IMR-90 (cell line): ENCODE measurements around the gene DENND1A. TPM values are rescaled to one million over a fixed set of nuclear protein-coding genes. Genes with fewer than 3 reads are reported as not detected.

Source experiments
- ATAC-seq: fragments of 200-7000 bp; cut with Tn5 transposase; 2 replicates; pipeline ENCODE4 v1.9.1; 2020; ENCODE audit warnings: low read depth, mild to moderate bottlenecking, moderate library complexity
- BruUV-seq: library from RNA; stranded (reverse); fragments of 400-500 nt; replicated peaks from 2 replicates; lab custom pipeline; 2021; lab: Mats Ljungman, UMichigan
- CTCF ChIA-PET: fragments of 300-600 bp; formaldehyde crosslinking; extraction: SDS; loops from one replicate; lab custom pipeline; 2021; ENCODE audit warnings: antibody characterized with exemption; lab: Yijun Ruan, JAX
- POLR2A ChIA-PET: fragments of 300-600 bp; sonication (Branson Sonifier 250); formaldehyde crosslinking; loops from one replicate; lab custom pipeline; 2022; ENCODE audit warnings: antibody characterized with exemption; ENCODE audit not compliant: unreplicated experiment; lab: Charles Lee
- DNase-seq: peaks from one replicate; pipeline ENCODE4 v3.0.0; 2013
- H2AFZ ChIP-seq: replicated peaks from 2 replicates; pipeline ENCODE3; 2013; ENCODE audit warnings: low read length, mild to moderate bottlenecking; ENCODE audit not compliant: poor library complexity
- H2AK5ac ChIP-seq: 2 replicates; pipeline ENCODE4 v1.6.1; 2013; ENCODE audit warnings: low read depth, low read length, inconsistent platforms
- H2AK9ac ChIP-seq: replicated peaks from 2 replicates; pipeline ENCODE3; 2013; ENCODE audit warnings: mild to moderate bottlenecking, low read depth, low read length, moderate library complexity; ENCODE audit not compliant: poor library complexity
- H2BK120ac ChIP-seq: 2 replicates; pipeline ENCODE4 v1.6.1; 2013; ENCODE audit warnings: low read depth, low read length, inconsistent platforms
- H2BK15ac ChIP-seq: 3 replicates; pipeline ENCODE4 v1.6.1; 2013; ENCODE audit warnings: low read depth, low read length, inconsistent platforms
- H2BK20ac ChIP-seq: 2 replicates; pipeline ENCODE4 v1.6.1; 2013; ENCODE audit warnings: low read depth, mild to moderate bottlenecking, inconsistent platforms, low read length, moderate library complexity
- H2BK5ac ChIP-seq: 2 replicates; pipeline ENCODE4 v1.6.1; 2013; ENCODE audit warnings: mild to moderate bottlenecking, low read depth, low read length, inconsistent platforms; ENCODE audit not compliant: poor library complexity, severe bottlenecking
- H3K14ac ChIP-seq: replicated peaks from 2 replicates; pipeline ENCODE4 v1.6.1; 2013; ENCODE audit warnings: low read depth, low read length, inconsistent platforms
- H3K18ac ChIP-seq: 2 replicates; pipeline ENCODE4 v1.6.1; 2013; ENCODE audit warnings: low read depth, low read length, control low read depth
- H3K23ac ChIP-seq: 2 replicates; pipeline ENCODE4 v1.6.1; 2013; ENCODE audit warnings: low read depth, low read length, inconsistent platforms
- H3K27ac ChIP-seq: 2 replicates; pipeline ENCODE4 v1.5.1; 2013; ENCODE audit warnings: mild to moderate bottlenecking, control low read depth, low read length; ENCODE audit not compliant: insufficient read depth
- H3K27me3 ChIP-seq: 2 replicates; pipeline ENCODE4 v1.6.1; 2013; ENCODE audit warnings: low read length; ENCODE audit not compliant: control insufficient read depth, insufficient read depth
- H3K36me3 ChIP-seq: 2 replicates; pipeline ENCODE4 v1.6.1; 2013; ENCODE audit warnings: low read length, mixed read lengths; ENCODE audit not compliant: control insufficient read depth, insufficient read depth
- H3K4ac ChIP-seq: 2 replicates; pipeline ENCODE4 v1.6.1; 2013; ENCODE audit warnings: low read depth, low read length, inconsistent platforms
- H3K4me1 ChIP-seq: 2 replicates; pipeline ENCODE4 v1.6.1; 2013; ENCODE audit warnings: low read length, mixed read lengths; ENCODE audit not compliant: control insufficient read depth, insufficient read depth
- H3K4me2 ChIP-seq: 2 replicates; pipeline ENCODE4 v1.6.1; 2013; ENCODE audit warnings: low read depth, mild to moderate bottlenecking, control low read depth, low read length, moderate library complexity
- H3K4me3 ChIP-seq: 2 replicates; pipeline ENCODE4 v1.5.1; 2013; ENCODE audit warnings: low read depth, mild to moderate bottlenecking, control low read depth, low read length, moderate library complexity; ENCODE audit not compliant: insufficient read depth
- H3K56ac ChIP-seq: 2 replicates; pipeline ENCODE4 v1.6.1; 2013; ENCODE audit warnings: low read length, inconsistent platforms; ENCODE audit not compliant: insufficient read depth; ENCODE audit errors: extremely low read depth
- H3K79me1 ChIP-seq, 2 experiments: 2 replicates each; pipeline ENCODE4 v1.6.1; 2013; ENCODE audit warnings: low read length in 2 of 2, inconsistent platforms in 1 of 2, low read depth in 1 of 2
- H3K9ac ChIP-seq: 2 replicates; pipeline ENCODE4 v1.6.1; 2013; ENCODE audit warnings: low read depth, low read length, control low read depth
- H3K9me1 ChIP-seq: 2 replicates; pipeline ENCODE4 v1.6.1; 2013; ENCODE audit warnings: low read length, inconsistent platforms; ENCODE audit not compliant: insufficient read depth
- H3K9me3 ChIP-seq: 2 replicates; pipeline ENCODE4 v1.6.1; 2013; ENCODE audit warnings: low read length; ENCODE audit not compliant: control insufficient read depth, insufficient read depth
- H4K20me1 ChIP-seq: 2 replicates; pipeline ENCODE4 v1.6.1; 2013; ENCODE audit warnings: low read length, inconsistent platforms; ENCODE audit not compliant: insufficient read depth
- H4K5ac ChIP-seq: 2 replicates; pipeline ENCODE4 v1.6.1; 2013; ENCODE audit warnings: mild to moderate bottlenecking, low read depth, low read length, control low read depth
- H4K8ac ChIP-seq, 2 experiments: 2 replicates each; pipeline ENCODE4 v1.6.1; 2013; ENCODE audit warnings: low read depth in 2 of 2, low read length in 2 of 2, control low read depth in 1 of 2, inconsistent platforms in 1 of 2
- H4K91ac ChIP-seq: 2 replicates; pipeline ENCODE4 v1.6.1; 2013; ENCODE audit warnings: low read depth, low read length, inconsistent platforms; ENCODE audit not compliant: insufficient read depth
- FOS ChIP-seq: fragments of 150-350 bp; IDR thresholded peaks from 2 replicates; pipeline ENCODE4 v1.6.1; 2016; ENCODE audit warnings: low read depth, low read length
- MXI1 ChIP-seq: IDR thresholded peaks from 2 replicates; pipeline ENCODE4 v1.6.1; 2012; ENCODE audit warnings: low read depth, mild to moderate bottlenecking, low read length, moderate library complexity, borderline replicate concordance
- POLR2A ChIP-seq: IDR thresholded peaks from 2 replicates; pipeline ENCODE4 v1.6.1; 2012; ENCODE audit warnings: mild to moderate bottlenecking, low read depth, low read length
- RCOR1 ChIP-seq: IDR thresholded peaks from 2 replicates; pipeline ENCODE4 v1.6.1; 2012; ENCODE audit warnings: mild to moderate bottlenecking, low read length, improper control_type of control experiment; ENCODE audit not compliant: insufficient replicate concordance
- WGBS, 2 experiments: methylation state at CpG; one replicate each; pipeline versions ENCODE4 v1.1.5 to v1.1.7; 2013; ENCODE audit warnings: missing lambda C conversion rate in 2 of 2; ENCODE audit not compliant: insufficient read length in 1 of 2; ENCODE audit errors: extremely low coverage in 2 of 2; 5-methylcytosine and 5-hydroxymethylcytosine counted together
- dilution Hi-C: fragments of 300-500 bp; cut with HindIII; formaldehyde crosslinking; loops from one replicate; pipeline ENCODE4 v1.14.3; 2018; ENCODE audit warnings: low sequenced_read_pairs; ENCODE audit not compliant: unreplicated experiment
- in situ Hi-C: fragments of 300-500 bp; cut with MboI; formaldehyde crosslinking; loops from 3 replicates; pipeline ENCODE4 v1.14.3; 2019; ENCODE audit warnings: low sequenced_read_pairs, inconsistent platforms, mixed read lengths
- intact Hi-C: fragments of 100-400 bp; cut with micrococcal nuclease; formaldehyde crosslinking; loops from 2 replicates; pipeline ENCODE4 v1.10.0; 2022
- polyA plus RNA-seq, 3 experiments: library from polyadenylated mRNA; depleted of rRNA; stranded (reverse); fragments of >200 nt; gene quantifications; 2 replicates each; pipeline ENCODE4 v1.2.3, GENCODE V29; 2012; ENCODE audit warnings: low replicate concordance in 1 of 3
- total RNA-seq: library from RNA; depleted of rRNA; stranded (reverse); fragments of >200 nt; gene quantifications from 2 replicates; pipeline ENCODE4 v1.2.3, GENCODE V29; 2012
- TF ChIP-seq, protein P1 (sequence below): fragments of 150-350 bp; IDR thresholded peaks from 2 replicates; pipeline ENCODE4 v1.6.1; 2016; ENCODE audit warnings: low read depth, mild to moderate bottlenecking, low read length, moderate library complexity, borderline replicate concordance

The DENND1A gene
- total and polyA plus RNA-seq, 2 of the 4 experiments (the other 2 are of a cell fraction), result 21.4 to 27.6 TPM

DNA sequence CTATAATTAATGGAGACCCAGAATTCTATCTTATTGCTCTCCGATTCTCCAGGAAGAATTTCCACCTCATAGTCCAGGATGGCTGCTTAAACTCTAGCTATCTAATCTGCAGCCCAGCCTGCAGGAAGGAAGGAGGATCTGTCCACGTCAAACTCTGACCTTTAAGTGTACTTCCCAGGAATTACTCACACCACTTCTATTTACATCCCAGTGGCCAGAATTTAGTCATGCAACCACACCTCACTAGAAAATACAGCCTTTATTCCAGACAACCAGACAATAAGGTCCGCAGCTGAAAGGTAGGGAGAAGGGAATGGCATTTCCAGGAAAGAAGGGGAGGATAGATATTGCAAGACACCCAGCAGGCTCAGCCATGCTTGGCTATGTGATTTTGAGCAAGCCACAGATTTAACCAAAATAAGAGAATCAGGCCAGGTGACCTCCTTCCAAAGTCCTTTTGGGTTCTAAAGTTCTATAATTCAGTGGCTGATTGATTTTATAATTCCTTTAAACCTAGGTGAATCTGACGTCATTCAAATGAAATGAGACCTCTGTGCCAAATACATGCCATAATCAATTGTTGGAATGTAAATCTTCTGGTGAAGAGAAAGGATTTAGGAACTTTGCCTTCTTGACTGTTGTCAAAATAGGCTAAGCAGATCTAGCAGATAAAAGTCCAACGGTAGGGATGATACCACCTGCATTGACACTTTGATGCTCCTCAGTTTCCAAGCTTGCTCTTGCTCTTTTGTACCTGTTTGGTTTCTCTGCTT, 3.7 kb upstream of the DENND1A start:
- H3K9me1 ChIP-seq, result peaks cover 11% of the 10 kb centered on the region
- no peak overlapping the region; the same call in 2 of the 3 replicates for H2BK15ac ChIP-seq
- H3K4me1 ChIP-seq, result peaks cover 3% of the 10 kb centered on the region
- DNase-seq (peak; percentile 79), ATAC-seq (no peak)
- in situ Hi-C loops, result no loop called here
- CTCF ChIA-PET, result interaction anchor here (0.6 kb wide), 1 partner anchor 227 kb away, joined by 3 read pairs; no protein-coding TSS in a partner anchor
- no peak overlapping the region for H3K27ac ChIP-seq
- no peak overlapping the region for H3K56ac ChIP-seq
- H3K79me1 ChIP-seq, result peaks cover 5 to 7% of the 10 kb centered on the region in 2 experiments; a peak in 3 of 4 replicates
- 83% methylated on average over 1 of the region's 5 CpGs; no CpG with 5 or more reads in 1 of the 2 experiments for WGBS, 2 experiments
- no peaks in the 10 kb centered on the region for H3K9me3 ChIP-seq
- H3K4me2 ChIP-seq, result no peak overlapping the region
- no peak overlapping the region for H3K4ac ChIP-seq
- H2AK5ac ChIP-seq, result no peak overlapping the region
- dilution Hi-C loops, result no loop called here
- no peak overlapping the region for H4K5ac ChIP-seq
- H3K23ac ChIP-seq, result no peak overlapping the region
- H3K14ac ChIP-seq, result no peak overlapping the region
- TF ChIP-seq FOS (peak; percentile 10; the same call in 1 of the 2 replicates), POLR2A (no peak), MXI1 (no peak), RCOR1 (peak; percentile 67)
- TF ChIP-seq, protein P1, sequence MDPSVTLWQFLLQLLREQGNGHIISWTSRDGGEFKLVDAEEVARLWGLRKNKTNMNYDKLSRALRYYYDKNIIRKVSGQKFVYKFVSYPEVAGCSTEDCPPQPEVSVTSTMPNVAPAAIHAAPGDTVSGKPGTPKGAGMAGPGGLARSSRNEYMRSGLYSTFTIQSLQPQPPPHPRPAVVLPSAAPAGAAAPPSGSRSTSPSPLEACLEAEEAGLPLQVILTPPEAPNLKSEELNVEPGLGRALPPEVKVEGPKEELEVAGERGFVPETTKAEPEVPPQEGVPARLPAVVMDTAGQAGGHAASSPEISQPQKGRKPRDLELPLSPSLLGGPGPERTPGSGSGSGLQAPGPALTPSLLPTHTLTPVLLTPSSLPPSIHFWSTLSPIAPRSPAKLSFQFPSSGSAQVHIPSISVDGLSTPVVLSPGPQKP, result no peak
- H2BK5ac ChIP-seq, result no peak overlapping the region
- no peak overlapping the region for H4K8ac ChIP-seq
- POLR2A ChIA-PET, result no interaction called here
- H3K27me3 ChIP-seq, result peaks cover 3% of the 10 kb centered on the region
- intact Hi-C loops, result no loop called here
- H2BK120ac ChIP-seq, result no peak overlapping the region
- peaks cover 5% of the 10 kb centered on the region; the same call in 1 of the 2 replicates for H4K20me1 ChIP-seq
- H4K91ac ChIP-seq, result no peak overlapping the region
- no peak overlapping the region for H2AFZ ChIP-seq
- no peak overlapping the region for H2AK9ac ChIP-seq
- no peaks in the 10 kb centered on the region for H3K36me3 ChIP-seq
- no peak overlapping the region for H3K9ac ChIP-seq
- BruUV-seq, result no TSS peak
- no peak overlapping the region for H3K18ac ChIP-seq
- no peak overlapping the region for H3K4me3 ChIP-seq
- H2BK20ac ChIP-seq, result no peak overlapping the region
